GM12872 (cell line): ENCODE results near the gene GRIN2A.

ENCODE experiments used
- TF ChIP-seq, protein P1 (sequence below): IDR thresholded peaks from 3 replicates; pipeline ENCODE4 v1.5.1; 2011; ENCODE audit warnings: low read depth, mild to moderate bottlenecking, low read length, moderate library complexity; ENCODE audit not compliant: insufficient read depth

The GRIN2A gene

DNA sequence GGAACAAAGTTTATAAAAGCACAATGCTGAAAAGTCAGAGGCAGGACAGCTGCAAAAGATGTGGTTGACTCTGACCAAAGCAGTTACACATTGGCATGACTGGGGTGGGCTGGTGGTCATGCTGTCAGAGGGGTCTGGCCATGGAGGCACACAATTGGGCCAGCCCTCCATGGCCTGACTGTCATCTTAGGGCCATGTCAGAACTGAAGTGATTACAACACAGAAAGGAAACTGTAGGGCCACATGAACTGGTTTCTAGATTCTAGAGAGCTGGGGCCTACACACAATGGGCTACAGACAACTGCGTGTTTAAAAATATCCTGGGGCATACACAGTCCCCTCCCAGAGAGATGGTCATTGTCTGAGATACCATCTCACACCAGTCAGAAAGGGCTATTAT lies 380.6 kb downstream of the GRIN2A start:
- TF ChIP-seq, protein P1, sequence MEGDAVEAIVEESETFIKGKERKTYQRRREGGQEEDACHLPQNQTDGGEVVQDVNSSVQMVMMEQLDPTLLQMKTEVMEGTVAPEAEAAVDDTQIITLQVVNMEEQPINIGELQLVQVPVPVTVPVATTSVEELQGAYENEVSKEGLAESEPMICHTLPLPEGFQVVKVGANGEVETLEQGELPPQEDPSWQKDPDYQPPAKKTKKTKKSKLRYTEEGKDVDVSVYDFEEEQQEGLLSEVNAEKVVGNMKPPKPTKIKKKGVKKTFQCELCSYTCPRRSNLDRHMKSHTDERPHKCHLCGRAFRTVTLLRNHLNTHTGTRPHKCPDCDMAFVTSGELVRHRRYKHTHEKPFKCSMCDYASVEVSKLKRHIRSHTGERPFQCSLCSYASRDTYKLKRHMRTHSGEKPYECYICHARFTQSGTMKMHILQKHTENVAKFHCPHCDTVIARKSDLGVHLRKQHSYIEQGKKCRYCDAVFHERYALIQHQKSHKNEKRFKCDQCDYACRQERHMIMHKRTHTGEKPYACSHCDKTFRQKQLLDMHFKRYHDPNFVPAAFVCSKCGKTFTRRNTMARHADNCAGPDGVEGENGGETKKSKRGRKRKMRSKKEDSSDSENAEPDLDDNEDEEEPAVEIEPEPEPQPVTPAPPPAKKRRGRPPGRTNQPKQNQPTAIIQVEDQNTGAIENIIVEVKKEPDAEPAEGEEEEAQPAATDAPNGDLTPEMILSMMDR = no peak

DNA sequence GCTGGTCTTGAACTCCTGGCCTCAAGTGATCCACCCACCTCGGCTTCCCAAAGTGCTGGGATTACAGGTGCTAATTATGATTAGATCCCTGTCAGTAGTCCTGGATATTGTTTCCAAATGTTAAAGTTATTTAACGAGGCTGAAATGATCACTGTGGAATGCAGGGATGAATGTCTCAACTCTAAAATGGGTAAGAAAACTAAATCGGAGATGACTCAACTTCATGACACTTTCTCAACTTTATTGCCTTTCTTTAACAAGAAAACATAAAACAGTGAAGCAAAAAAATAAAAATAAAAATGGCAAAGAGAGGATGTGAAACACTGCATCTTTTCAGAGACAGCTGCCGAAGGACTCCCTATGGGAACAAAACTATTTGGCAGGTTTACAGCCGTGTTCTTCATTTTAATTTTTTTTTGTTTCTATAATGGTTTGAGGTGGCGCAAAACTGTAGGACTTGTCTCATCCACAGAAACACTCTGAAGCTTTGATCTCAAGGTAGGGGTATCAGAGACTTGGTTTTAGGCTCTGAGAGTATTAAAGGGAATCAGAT lies 382.0 kb downstream of the GRIN2A start:
- TF ChIP-seq, protein P1 = no peak

GRCh38 chr16:9798952-9799580 lies 383.2 kb downstream of the GRIN2A start:
- TF ChIP-seq, protein P1 = no peak

DNA sequence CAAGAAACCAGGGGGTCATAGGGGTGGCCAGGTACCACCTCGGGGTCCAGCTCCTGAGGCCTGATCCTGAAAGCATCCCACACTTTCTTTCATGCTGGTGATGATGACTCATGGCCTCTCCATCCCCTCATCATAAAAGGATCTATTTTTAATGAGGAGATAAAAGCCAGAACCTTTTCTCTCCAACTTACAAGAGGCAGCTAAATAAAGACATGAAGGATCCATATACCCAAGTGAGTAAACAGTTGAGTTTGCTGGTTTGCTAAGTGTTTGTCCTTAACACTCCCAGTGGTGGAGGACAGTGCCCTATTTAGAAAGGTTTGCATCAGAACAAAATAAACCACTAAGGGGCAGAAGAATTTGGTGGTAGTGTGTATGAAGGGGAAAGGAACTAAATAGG lies 383.8 kb downstream of the GRIN2A start:
- TF ChIP-seq, protein P1 = no peak

DNA sequence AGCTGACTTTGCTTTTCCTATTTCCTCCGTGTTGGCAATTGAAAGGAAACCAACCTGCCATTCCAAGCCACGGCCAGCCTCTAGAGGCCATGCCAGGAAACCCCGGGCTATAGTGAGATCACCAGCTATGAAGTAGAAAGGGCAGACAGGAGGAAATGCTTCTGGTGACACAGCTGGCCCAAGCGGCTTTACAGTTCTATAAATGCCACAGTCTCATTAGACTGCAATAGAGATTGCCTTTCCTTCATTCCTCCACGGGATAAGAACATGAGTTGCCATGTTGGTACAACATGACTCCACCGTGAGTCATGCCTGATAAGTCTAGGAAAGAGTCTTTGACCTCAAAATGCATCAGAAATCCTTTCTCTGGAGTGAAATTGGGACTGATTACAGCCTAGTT lies 384.9 kb downstream of the GRIN2A start:
- TF ChIP-seq, protein P1 = no peak

- TF ChIP-seq, protein P1 = no peak
Measured at GRCh38 chr16:9793623-9794022, 388.6 kb downstream of the GRIN2A start.

- TF ChIP-seq, protein P1 = no peak
Measured at GRCh38 chr16:9791556-9791955, 390.7 kb downstream of the GRIN2A start.
